ENCODE measurements around the gene RAB17.

The RAB17 gene

GRCh38 chr2:237590272-237591140 lies at the start of gene RAB17:
TSS of gene RAB17 (minus strand) at chr2:237590734. CDS start at chr2:237586154, 4,580 bp downstream.
- no peak for DNase-seq

DNA sequence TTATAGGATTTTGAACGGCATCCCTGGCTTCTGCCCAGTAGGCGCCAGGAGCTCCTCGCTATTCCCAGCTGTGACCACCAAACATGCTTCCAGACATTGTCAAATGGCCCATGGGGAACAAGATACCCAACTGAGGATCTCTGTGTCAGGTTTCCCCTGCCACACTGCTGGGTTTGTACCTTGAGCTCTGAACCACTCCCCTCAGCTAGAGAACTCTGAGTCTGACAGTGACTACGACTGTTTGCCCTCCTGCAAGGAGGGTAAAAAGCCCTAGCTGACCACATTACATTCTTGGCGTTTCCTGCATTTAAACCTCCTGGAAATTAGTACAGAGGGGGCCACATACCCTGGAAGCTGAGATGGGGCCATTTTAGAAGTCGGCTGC lies 49.3 kb upstream of the RAB17 start:
- no peak for DNase-seq

- no peak for DNase-seq
These were observed 48.7 kb upstream of the RAB17 start for GRCh38 chr2:237639052-237639835.

GRCh38 chr2:237638176-237638575 lies 47.6 kb upstream of the RAB17 start:
- no peak for DNase-seq

GRCh38 chr2:237637429-237638135 lies 47.0 kb upstream of the RAB17 start:
- DNase-seq: no peak

- DNase-seq: no peak
These were observed 46.0 kb upstream of the RAB17 start for GRCh38 chr2:237636578-237636977.

- DNase-seq: no peak
These were observed 42.6 kb upstream of the RAB17 start for GRCh38 chr2:237633061-237633561.

DNA sequence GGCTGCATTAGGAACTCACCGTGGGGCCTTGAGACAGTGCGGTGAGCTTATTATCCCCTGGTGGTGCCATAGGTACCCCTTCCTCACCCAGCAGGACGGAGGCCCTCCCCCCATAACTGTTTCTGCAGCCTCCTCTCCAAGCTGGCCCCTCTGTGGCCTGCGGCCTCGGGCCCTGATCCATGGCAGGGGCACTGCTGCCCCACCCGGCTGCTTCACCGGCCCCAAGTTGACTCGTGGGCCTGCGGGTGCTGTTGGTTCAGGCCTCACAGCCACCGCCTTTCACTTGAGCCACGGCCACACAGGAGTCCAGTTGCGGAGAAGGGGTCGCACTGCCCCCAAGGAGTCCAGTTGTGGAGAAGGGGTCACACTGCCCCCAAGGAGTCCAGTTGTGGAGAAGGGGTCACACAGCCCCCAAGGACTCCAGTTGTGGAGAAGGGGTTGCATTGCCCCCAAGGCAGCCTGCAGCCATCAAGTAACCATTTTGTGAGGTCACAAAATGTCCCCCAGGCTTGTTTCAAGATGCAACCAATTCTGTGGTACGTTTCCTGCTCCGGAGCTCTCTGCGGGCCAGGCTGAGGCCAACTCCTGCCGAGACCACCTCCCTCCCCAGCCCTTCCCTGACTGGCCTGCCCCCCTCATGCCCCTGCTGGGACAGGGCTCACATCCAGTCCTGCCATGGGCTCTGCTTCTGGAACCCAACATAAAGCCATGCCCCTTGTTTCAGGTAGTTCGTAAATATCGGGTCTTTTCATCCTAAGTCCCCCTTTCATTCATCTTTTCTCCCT lies 41.5 kb upstream of the RAB17 start:
- no peak for DNase-seq

- DNase-seq: no peak
These were observed 40.7 kb upstream of the RAB17 start for GRCh38 chr2:237631007-237631785.

- DNase-seq: no peak
These were observed 39.9 kb upstream of the RAB17 start for GRCh38 chr2:237630216-237631000.

DNA sequence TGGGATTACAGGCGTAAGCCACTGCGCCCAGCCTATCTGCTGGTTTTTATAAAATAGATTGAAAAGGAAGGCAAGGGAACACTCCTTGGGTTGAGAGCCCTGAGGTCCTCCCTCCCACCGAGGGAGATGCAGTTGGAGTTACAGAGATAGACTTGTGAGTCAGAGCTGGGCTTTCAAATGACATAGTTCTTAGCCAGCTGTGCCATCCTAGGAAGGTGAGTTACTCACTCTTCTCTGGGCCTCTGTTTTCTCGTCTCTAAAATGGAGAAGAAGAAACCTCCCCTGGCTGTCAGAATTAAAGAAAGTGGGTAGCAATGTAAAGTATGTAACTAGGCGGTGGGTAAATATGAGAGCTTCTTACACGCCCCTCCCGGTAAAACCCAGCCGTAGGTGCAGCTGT lies 39.2 kb upstream of the RAB17 start:
- no peak for DNase-seq

- DNase-seq: no peak
These were observed 38.6 kb upstream of the RAB17 start for GRCh38 chr2:237629188-237629534.

GRCh38 chr2:237628247-237629187 lies 38.0 kb upstream of the RAB17 start:
- DNase-seq: no peak

DNA sequence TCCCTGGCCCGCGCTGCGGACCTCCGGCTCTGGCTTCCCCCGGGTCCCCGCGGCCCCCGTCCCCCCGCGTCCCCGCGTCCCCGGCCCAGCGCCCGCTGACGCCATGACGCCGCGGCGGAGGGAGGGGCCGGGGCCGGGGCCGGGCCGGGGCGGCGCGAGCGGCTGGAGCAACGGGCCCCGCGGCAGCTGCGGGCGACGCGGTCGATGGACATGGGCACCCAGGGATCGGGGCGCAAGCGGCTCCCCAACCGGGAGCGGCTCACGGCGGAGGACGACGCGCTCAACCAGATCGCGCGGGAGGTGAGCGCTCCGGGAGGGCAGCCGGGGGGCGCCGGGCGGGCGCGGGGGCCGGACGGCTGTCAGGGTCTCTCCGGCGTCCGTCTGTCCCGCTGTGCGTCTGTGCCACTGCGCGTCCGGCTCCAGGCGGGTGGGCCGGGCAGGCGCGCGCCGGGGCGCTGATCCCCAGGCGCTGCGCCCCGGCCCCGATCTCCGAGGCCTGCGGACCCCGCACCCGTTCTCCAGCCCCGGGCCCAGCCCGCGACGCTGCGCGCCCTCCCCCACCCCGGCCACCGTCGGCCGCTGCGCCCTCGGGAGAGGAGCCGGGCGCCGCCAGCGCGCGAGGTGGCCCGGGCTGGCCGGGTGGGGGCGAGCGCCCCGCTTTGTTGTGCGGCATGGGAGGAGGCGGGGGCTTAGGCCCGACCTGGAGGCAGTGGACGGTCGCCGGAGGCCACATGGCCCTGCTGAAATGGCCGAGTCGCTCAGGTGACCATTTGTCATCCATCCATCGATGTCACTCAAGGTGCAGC lies 37.1 kb upstream of the RAB17 start, which contains the start of gene LRRFIP1:
Gene LRRFIP1 (plus strand): TSS at position 147 of the 806 bp plus-strand sequence. CDS start 58 bp downstream, at position 205.
- peak; percentile 27 for DNase-seq

- no peak for DNase-seq
These were observed 36.4 kb upstream of the RAB17 start for GRCh38 chr2:237626813-237627440.

- DNase-seq: no peak
These were observed 35.2 kb upstream of the RAB17 start for GRCh38 chr2:237625777-237626176.

DNA sequence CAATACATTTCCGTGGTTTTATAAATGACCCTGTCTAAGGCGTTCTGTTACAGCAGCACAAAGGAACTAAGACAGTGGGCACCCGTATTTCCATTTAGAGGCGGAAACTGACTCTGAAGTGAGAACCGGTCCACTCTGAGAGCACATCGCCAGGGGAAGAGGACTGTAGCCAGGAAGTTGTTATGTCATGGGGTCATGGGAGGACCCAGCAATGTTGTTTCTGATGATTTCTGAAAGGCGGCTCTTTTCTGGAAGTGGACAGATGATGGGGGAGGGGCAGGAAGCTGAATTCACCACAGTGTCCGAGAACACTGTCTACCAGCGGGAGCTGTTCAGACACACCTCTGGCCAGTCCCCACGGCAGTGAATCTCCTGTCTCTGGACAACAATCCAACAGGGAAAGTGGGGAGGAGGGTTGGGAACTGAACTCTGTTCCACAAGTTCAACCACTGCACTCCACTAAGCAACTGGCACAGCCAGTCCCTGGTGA lies 34.7 kb upstream of the RAB17 start:
- DNase-seq: no peak

DNA sequence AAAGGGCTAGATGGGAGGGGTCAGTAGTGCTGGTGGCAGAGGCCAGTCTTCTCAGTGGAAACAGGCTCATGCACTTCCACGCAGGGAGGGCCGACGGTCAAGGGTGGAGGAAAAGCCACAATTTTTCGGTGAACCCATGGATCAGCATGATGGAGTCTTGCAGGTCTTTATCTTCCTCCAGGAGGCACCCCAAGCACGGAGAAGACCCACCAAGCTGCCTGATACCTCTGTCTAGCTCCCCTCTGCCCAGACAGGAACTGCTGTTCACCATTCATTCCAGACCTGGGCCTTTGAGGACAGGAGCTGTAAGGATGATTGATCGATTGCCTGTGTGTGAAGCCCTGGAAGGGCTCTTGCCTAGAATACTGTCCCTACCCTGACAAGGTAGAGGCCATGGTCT lies 34.0 kb upstream of the RAB17 start:
- no peak for DNase-seq
